GM12878 (cell line): ENCODE results near the gene OPRM1. TPM values are rescaled to one million over a fixed set of nuclear protein-coding genes. Genes with fewer than 3 reads are reported as not detected.

Source experiments
- ATAC-seq: fragments of 200-7000 bp; cut with Tn5 transposase; 3 replicates; pipeline ENCODE4 v1.9.1; 2020; ENCODE audit warnings: mild to moderate bottlenecking, moderate library complexity
- BruUV-seq: library from RNA; stranded (reverse); fragments of 400-500 nt; replicated peaks from 2 replicates; lab custom pipeline; 2021; lab: Mats Ljungman, UMichigan
- CTCF ChIA-PET: fragments of 300-600 bp; sonication (Branson Sonifier 250); formaldehyde crosslinking; extraction: SDS; loops from one replicate; lab custom pipeline; 2021; ENCODE audit warnings: inconsistent platforms; lab: Yijun Ruan, JAX
- POLR2A ChIA-PET: fragments of 350-600 bp; formaldehyde crosslinking; extraction: SDS; loops from one replicate; lab custom pipeline; 2021; ENCODE audit warnings: inconsistent platforms; lab: Charles Lee
- RAD21 ChIA-PET: fragments of 300-600 bp; sonication (Branson Sonifier 250); formaldehyde crosslinking; loops from one replicate; lab custom pipeline; 2023; ENCODE audit warnings: antibody characterized with exemption; ENCODE audit not compliant: unreplicated experiment; lab: Charles Lee
- SMC1A ChIA-PET: fragments of 300-600 bp; sonication (Branson Sonifier 250); formaldehyde crosslinking; loops from one replicate; lab custom pipeline; 2023; ENCODE audit not compliant: unreplicated experiment, uncharacterized antibody; lab: Charles Lee
- DNase-seq: peaks from one replicate; pipeline ENCODE4 v3.0.0-alpha.2; 2011; ENCODE audit warnings: low read depth, low spot score
- FAIRE-seq: peaks from 3 replicates; lab custom pipeline; 2011; peaks lifted over from hg19 to GRCh38; lab: Jason Lieb, UNC
- H2AFZ ChIP-seq: 2 replicates; pipeline ENCODE4 v1.6.0; 2011; ENCODE audit warnings: low read depth, low read length, control low read depth; ENCODE audit not compliant: control insufficient read depth
- H3K27ac ChIP-seq: 2 replicates; pipeline ENCODE4 v1.5.1; 2011; ENCODE audit warnings: control low read depth; ENCODE audit not compliant: control insufficient read depth, insufficient read depth
- H3K27me3 ChIP-seq, 2 experiments: replicated peaks in 1 of 2; 2 replicates each; pipeline versions ENCODE4 v1.6.0 to v1.6.1; 2011; ENCODE audit warnings: low read length in 1 of 2; ENCODE audit not compliant: control insufficient read depth in 2 of 2, insufficient read depth in 2 of 2
- H3K36me3 ChIP-seq, 2 experiments: 2 replicates each; pipeline ENCODE4 v1.5.1; 2011; ENCODE audit warnings: low read length in 1 of 2; ENCODE audit not compliant: control insufficient read depth in 2 of 2, insufficient read depth in 2 of 2
- H3K4me1 ChIP-seq: 2 replicates; pipeline ENCODE4 v1.6.1; 2011; ENCODE audit warnings: mild to moderate bottlenecking, low read length, moderate library complexity, mixed read lengths; ENCODE audit not compliant: control insufficient read depth, insufficient read depth
- H3K4me2 ChIP-seq: 2 replicates; pipeline ENCODE4 v1.6.0; 2011; ENCODE audit warnings: control low read depth; ENCODE audit not compliant: control insufficient read depth, insufficient read depth
- H3K4me3 ChIP-seq: fragments of 200-600 bp; sonication (generic); 2 replicates; pipeline ENCODE4 v1.5.1; 2016
- H3K79me2 ChIP-seq: 2 replicates; pipeline ENCODE4 v1.6.0; 2011; ENCODE audit warnings: low read length; ENCODE audit not compliant: control insufficient read depth, insufficient read depth
- H3K9ac ChIP-seq: 2 replicates; pipeline ENCODE4 v1.8.0; 2011; ENCODE audit warnings: low read length, control low read depth, mixed read lengths; ENCODE audit not compliant: control insufficient read depth, insufficient read depth
- H3K9me3 ChIP-seq: replicated peaks from 3 replicates; pipeline ENCODE4 v1.5.1; 2011; ENCODE audit warnings: mild to moderate bottlenecking, low read length; ENCODE audit not compliant: control insufficient read depth, insufficient read depth
- H4K20me1 ChIP-seq: 2 replicates; pipeline ENCODE4 v1.6.0; 2011; ENCODE audit not compliant: control insufficient read depth, insufficient read depth
- ATF2 ChIP-seq: IDR thresholded peaks from 2 replicates; pipeline ENCODE4 v1.6.1; 2012; ENCODE audit warnings: low read length, inconsistent platforms
- BCL11A ChIP-seq: IDR thresholded peaks from 2 replicates; pipeline ENCODE4 v1.6.1; 2011; ENCODE audit warnings: low read depth, low read length
- CREM ChIP-seq: IDR thresholded peaks from 2 replicates; pipeline ENCODE4 v1.6.1; 2014; ENCODE audit warnings: antibody characterized with exemption, low read depth
- ETV6 ChIP-seq, 2 experiments: fragments of 450-650 bp in 1 of 2; IDR thresholded peaks in 1 of 2; conservative IDR thresholded peaks in 1 of 2; 2 replicates each; pipeline ENCODE4 v1.6.1; 2014; ENCODE audit warnings: antibody characterized with exemption in 1 of 2, borderline replicate concordance in 1 of 2, low read depth in 1 of 2, mild to moderate bottlenecking in 1 of 2, moderate library complexity in 1 of 2
- GABPA ChIP-seq: IDR thresholded peaks from 2 replicates; pipeline ENCODE4 v1.6.1; 2014; ENCODE audit warnings: antibody characterized with exemption, low read depth, mild to moderate bottlenecking, inconsistent platforms
- KDM1A ChIP-seq: fragments of 200-600 bp; sonication (generic); IDR thresholded peaks from 2 replicates; pipeline ENCODE4 v1.6.1; 2016; ENCODE audit warnings: borderline replicate concordance
- MTA3 ChIP-seq: IDR thresholded peaks from 2 replicates; pipeline ENCODE4 v1.6.1; 2012; ENCODE audit warnings: low read length, inconsistent platforms, borderline replicate concordance
- MXI1 ChIP-seq: fragments of 150-350 bp; IDR thresholded peaks from 2 replicates; pipeline ENCODE4 v1.6.1; 2011; ENCODE audit warnings: low read depth, mild to moderate bottlenecking, inconsistent platforms, low read length, improper control_type of control experiment
- NFIC ChIP-seq: IDR thresholded peaks from 2 replicates; pipeline ENCODE4 v1.6.1; 2012; ENCODE audit warnings: low read depth, mild to moderate bottlenecking, inconsistent platforms, low read length, moderate library complexity
- STAT1 ChIP-seq: fragments of 450-650 bp; conservative IDR thresholded peaks from 2 replicates; pipeline ENCODE4 v1.6.1; 2014; ENCODE audit warnings: antibody characterized with exemption, mild to moderate bottlenecking
- WRNIP1 ChIP-seq: IDR thresholded peaks from 2 replicates; pipeline ENCODE4 v1.6.1; 2011; ENCODE audit warnings: low read depth, low read length, improper control_type of control experiment, borderline replicate concordance
- WGBS: methylation state at CpG from one replicate; pipeline ENCODE4 v1.1.6; 2016; ENCODE audit warnings: low lambda C conversion rate; ENCODE audit not compliant: insufficient replicate concordance, insufficient coverage; ENCODE audit errors: missing lambda C conversion rate; 5-methylcytosine and 5-hydroxymethylcytosine counted together
- in situ Hi-C: fragments of 300-500 bp; cut with MboI; formaldehyde crosslinking; loops from 9 replicates; pipeline ENCODE4 v1.14.3; 2018; ENCODE audit warnings: mixed read lengths
- intact Hi-C: fragments of 100-400 bp; cut with micrococcal nuclease; formaldehyde crosslinking; loops from one replicate; pipeline ENCODE4 v1.14.2; 2022; ENCODE audit not compliant: unreplicated experiment
- polyA plus RNA-seq, 11 experiments: library from polyadenylated mRNA; depleted of rRNA in 4 of 11; unstranded in 6 of 11; stranded (reverse) in 5 of 11; fragments of >200 nt; fragmentation: Nextera tagmentation in 4 of 11; fragmentation: Illumina TruSeq in 1 of 11; extraction: Ambion mirVana in 4 of 11; extraction: Trizol in 1 of 11; gene quantifications; 1 replicate in 1 of 11; 2 replicates in 10 of 11; pipeline versions ENCODE4 v1.2.1 to v1.2.3, GENCODE V29; 2011 to 2016; ENCODE audit warnings: inconsistent platforms in 2 of 11, missing spikeins in 2 of 11, low read depth in 1 of 11
- total RNA-seq, 4 experiments: library from RNA; depleted of rRNA in 3 of 4; stranded (reverse); fragments of >200 nt in 3 of 4; fragmentation: Illumina TruSeq in 1 of 4; extraction: Trizol in 1 of 4; gene quantifications; 2 replicates each; pipeline versions ENCODE4 v1.2.1 to v1.2.3, GENCODE V29; 2013 to 2021
- TF ChIP-seq, protein P1 (sequence below): IDR thresholded peaks from 2 replicates; pipeline ENCODE4 v1.6.1; 2012; ENCODE audit warnings: low read depth, low read length, improper control_type of control experiment
- TF ChIP-seq, protein P2 (sequence below): fragments of 450-650 bp; formaldehyde crosslinking; IDR thresholded peaks from 2 replicates; pipeline ENCODE4 v1.4.0; 2020; ENCODE audit warnings: mild to moderate bottlenecking, moderate library complexity

Gene OPRM1
- total and polyA plus RNA-seq, 10 of the 15 experiments (the other 5 are each of a cell fraction or from before 2014, with no cell fraction given): not detected

DNA sequence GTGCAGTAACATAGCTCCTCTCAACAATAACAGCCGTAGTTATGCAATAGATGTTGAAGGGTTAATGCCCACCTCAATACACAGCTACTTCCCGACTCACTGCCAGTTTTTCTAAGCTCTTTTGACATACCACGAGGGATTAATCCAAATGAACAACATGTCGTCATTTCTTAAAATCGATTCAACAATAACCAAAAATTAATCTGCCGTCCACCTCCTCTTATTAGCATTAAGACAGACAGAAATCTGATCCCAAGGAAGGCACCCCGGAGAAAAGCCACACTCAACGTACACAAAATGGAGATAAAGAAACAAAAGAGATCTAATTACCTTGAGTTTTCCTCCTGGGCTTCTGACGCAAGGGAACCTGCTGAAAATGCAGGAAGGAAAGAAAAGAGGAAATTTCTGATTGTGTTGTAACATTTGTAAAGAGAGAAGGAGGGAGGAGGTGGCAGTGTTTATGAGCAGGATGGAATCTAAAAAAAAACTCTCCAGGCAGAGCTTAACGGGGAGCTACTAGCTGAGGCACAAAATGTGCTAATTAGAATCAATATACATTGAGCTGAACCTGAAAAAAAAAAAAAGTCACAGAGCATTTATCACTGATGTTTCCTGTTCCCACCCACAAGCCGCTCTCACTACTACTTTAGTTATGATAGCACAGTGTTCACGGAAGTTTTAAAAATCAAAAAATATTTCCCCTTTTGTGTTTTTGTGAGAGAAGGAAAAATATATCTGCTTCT lies 208.2 kb downstream of the OPRM1 start (continued):
- TF ChIP-seq MXI1: peak; percentile 1; the same call in 1 of the 2 replicates
- TF ChIP-seq KDM1A: no peak
- no peak for TF ChIP-seq ETV6 (conservative IDR thresholded peaks at IDR 0.05 in 1 of 2, IDR thresholded peaks at IDR 0.05 in 1 of 2; ENCODE audit: borderline replicate concordance in 1 of 2, low read depth in 1 of 2)
- no peak for TF ChIP-seq STAT1
- TF ChIP-seq, protein P1, sequence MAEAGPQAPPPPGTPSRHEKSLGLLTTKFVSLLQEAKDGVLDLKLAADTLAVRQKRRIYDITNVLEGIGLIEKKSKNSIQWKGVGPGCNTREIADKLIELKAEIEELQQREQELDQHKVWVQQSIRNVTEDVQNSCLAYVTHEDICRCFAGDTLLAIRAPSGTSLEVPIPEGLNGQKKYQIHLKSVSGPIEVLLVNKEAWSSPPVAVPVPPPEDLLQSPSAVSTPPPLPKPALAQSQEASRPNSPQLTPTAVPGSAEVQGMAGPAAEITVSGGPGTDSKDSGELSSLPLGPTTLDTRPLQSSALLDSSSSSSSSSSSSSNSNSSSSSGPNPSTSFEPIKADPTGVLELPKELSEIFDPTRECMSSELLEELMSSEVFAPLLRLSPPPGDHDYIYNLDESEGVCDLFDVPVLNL: no peak
- no peak for TF ChIP-seq NFIC
- 0 out of 2 replicates have a peak, but pooled peaks have one; percentile 45 for TF ChIP-seq BCL11A

GRCh38 chr6:154249499-154250298 lies 210.7 kb downstream of the OPRM1 start:
- DNase-seq (peak; percentile 92), FAIRE-seq (peak; percentile 71), ATAC-seq (peak; percentile 73)
- Histone ChIP-seq H3K4me2 (peak overlapping the region; percentile 62), H3K4me3 (peak overlapping the region; percentile 31), H3K27me3 (no peaks in the 10 kb centered on the region), H4K20me1 (no peaks in the 10 kb centered on the region), H3K9me3 (peaks cover 2% of the 10 kb centered on the region), H3K79me2 (peaks cover 27% of the 10 kb centered on the region), H3K36me3 (no peaks in the 10 kb centered on the region), H3K9ac (peak overlapping the region; percentile 46), H2AFZ (peak overlapping the region; percentile 29), H3K27ac (peak overlapping the region; percentile 86), H3K4me1 (peaks cover 22% of the 10 kb centered on the region)
- ChIA-PET SMC1A (interaction anchor here (0.8 to 10.6 kb wide), 10 partner anchors 9 to 355 kb away, joined by 3 to 152 read pairs (median 22); no protein-coding TSS in a partner anchor), RAD21 (interaction anchor here (0.7 to 6.6 kb wide), 10 partner anchors 8 to 356 kb away, joined by 3 to 70 read pairs (median 4); no protein-coding TSS in a partner anchor), POLR2A (interaction anchor here (0.6 to 3.7 kb wide), 7 partner anchors 8 to 272 kb away, joined by 3 to 17 read pairs (median 3); no protein-coding TSS in a partner anchor), CTCF (interaction anchor here (1.1 to 8.2 kb wide), 8 partner anchors 8 to 95 kb away, joined by 3 to 90 read pairs (median 6); no protein-coding TSS in a partner anchor)
- intact Hi-C loops (loop anchor here (1.0 to 5.0 kb wide), 4 partner anchors 19 to 1267 kb away; partner anchors contain the start of gene FBXO5), in situ Hi-C loops (loop anchor here (25.0 kb wide), 1 partner anchor 1262 kb away; the partner anchor contains the start of gene FBXO5)
- WGBS: 1% methylated on average over 7 of the region's 8 CpGs
- no TSS peak for BruUV-seq
- TF ChIP-seq, protein P2, sequence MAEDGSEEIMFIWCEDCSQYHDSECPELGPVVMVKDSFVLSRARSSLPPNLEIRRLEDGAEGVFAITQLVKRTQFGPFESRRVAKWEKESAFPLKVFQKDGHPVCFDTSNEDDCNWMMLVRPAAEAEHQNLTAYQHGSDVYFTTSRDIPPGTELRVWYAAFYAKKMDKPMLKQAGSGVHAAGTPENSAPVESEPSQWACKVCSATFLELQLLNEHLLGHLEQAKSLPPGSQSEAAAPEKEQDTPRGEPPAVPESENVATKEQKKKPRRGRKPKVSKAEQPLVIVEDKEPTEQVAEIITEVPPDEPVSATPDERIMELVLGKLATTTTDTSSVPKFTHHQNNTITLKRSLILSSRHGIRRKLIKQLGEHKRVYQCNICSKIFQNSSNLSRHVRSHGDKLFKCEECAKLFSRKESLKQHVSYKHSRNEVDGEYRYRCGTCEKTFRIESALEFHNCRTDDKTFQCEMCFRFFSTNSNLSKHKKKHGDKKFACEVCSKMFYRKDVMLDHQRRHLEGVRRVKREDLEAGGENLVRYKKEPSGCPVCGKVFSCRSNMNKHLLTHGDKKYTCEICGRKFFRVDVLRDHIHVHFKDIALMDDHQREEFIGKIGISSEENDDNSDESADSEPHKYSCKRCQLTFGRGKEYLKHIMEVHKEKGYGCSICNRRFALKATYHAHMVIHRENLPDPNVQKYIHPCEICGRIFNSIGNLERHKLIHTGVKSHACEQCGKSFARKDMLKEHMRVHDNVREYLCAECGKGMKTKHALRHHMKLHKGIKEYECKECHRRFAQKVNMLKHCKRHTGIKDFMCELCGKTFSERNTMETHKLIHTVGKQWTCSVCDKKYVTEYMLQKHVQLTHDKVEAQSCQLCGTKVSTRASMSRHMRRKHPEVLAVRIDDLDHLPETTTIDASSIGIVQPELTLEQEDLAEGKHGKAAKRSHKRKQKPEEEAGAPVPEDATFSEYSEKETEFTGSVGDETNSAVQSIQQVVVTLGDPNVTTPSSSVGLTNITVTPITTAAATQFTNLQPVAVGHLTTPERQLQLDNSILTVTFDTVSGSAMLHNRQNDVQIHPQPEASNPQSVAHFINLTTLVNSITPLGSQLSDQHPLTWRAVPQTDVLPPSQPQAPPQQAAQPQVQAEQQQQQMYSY (CRISPR knock-in tag): no peak
- peak; percentile 70 for TF ChIP-seq ATF2
- peak; percentile 47; the same call in 1 of the 2 replicates for TF ChIP-seq GABPA
- TF ChIP-seq MTA3: no peak
- TF ChIP-seq WRNIP1: no peak
- no peak for TF ChIP-seq CREM
